ENCODE data around the gene SMCHD1.
A peak's percentile ranks its signal among the peaks of the same experiment; 100 is the strongest.
"Not testable (repeated sequence)": the region's sequence is repeated elsewhere in the genome, so short reads cannot be mapped to it uniquely, and the experiment has no call there.

SMCHD1 gene

DNA sequence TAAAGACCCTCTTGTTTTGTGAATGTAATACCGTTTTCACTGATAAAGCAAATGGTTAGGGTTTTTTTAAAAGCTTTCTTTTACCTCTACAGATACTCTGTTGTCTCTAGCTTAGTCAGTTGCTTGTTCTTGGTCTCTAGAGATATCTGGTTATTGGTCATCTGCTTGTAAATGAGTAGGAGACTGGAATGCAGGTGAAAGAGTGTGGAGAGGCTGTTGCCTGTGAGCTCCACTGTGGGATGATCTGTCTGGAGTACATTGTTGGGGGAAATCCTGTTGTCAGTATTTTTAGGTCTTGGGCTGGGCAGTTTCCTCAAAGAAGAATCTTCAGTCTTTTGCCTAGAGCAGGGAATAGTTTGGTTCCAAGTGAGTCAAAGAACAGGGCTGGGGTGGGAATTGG is 67.7 kb downstream of the SMCHD1 start:
- DNase-seq = no peak

DNA sequence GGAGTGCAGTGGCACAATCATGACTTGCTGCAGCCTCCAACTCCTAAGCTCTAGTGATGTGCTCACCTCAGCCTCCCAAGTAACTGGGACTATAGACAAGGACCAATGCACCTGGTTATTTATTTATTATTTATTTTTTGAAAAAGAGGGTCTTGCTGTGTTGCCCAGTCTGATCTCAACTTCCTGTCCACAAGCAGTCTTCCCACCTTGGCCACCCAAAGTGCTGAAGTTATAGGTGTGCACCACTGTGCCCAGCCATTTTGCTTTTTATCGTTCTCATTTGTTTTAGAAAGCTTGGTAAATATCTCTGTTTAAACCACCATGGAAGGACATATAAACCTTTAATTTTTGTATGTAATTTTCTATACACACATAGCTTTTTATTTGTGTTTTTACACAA is 74.2 kb downstream of the SMCHD1 start:
- DNase-seq = no peak

DNA sequence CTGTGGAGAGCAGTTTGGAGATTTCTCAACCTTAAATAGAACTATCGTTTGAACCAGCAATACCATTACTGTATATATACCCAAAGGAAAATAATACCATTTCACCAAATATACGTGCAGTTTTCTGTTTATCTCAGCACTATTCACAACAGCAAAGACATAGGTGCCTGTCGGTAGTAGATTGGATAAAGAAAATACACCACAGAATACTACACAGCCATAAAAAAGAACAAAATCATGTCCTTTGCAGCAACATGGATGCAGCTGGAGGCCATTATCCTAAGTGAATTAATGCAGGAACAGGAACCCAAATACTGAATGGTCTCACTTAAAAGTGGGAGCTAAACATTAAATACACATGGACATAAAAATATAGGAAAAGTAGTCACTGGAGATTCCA is 81.3 kb downstream of the SMCHD1 start:
- no peak for DNase-seq

DNA sequence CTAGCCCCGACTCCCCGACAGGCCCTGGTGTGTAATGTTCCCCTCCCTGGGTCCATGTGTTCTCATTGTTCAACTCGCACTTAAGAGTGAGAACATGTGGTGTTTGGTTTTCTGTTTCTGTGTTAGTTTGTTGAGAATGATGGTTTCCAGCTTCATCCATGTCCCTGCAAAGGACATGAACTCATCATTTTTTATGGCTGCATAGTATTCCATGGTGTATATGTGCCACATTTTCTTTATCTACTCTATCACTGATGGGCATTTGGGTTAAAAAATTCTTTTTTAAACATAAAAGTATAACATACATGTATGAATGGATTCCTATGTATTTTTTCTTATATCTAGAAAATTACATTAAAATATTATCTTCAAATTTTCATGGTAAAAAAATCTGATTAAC is 84.6 kb downstream of the SMCHD1 start:
- not testable (repeated sequence) for DNase-seq

DNA sequence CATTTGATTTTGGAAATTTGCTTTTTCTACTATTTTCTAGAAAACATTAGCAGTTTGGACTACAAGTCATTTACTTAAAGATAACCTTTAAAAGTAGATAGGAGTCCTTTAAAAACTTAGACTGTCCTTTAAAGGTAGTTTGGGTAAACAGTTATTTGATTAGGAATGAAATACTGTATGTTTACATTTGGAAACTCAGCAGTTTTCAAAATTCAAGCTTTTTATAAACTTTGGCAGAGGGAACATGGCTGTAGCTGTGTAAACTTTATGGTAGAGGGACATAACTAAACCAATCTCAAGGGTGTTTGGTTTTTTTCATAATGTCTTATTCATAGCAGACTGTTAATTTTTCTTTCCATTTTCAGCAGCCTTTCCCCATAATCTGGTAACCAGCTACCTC is 90.7 kb downstream of the SMCHD1 start:
- DNase-seq = no peak

DNA sequence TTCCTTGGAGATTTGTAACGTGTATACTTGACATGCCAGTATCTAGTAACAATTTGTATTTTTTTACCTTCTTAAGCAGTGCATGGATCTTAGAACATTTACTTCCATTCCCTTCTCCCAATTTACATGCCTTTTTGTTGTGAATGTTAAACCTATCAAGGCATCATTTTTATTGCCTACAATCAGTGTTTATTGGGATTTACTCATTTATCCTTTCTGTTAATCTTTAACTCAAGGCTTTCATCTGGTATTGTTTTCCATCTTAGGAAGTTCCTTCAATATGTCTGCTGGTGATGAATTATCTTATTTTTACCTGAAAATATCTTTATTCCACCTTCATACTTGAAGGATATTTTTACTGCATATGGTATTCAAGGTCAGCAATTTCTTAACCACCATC is 102.8 kb downstream of the SMCHD1 start:
- no peak for DNase-seq

DNA sequence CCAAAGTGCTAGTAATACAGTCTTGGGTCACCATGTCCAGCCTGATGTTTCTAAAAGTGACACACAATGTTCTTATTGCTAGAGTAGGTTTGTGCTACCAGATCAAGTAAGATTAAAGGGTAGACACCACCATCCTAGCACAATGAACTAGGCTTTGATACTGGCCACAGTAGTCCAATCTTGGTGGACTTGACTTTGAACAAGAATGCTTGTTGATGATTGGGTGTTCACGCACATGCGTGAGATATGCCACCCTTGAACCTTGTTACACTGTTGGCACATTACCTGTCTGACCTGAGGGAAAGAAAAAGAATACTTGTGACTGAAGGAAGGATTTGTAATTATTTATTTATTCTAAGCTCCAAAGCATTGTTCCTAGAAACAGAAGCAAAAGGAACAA is 119.1 kb downstream of the SMCHD1 start:
- no peak for DNase-seq

DNA sequence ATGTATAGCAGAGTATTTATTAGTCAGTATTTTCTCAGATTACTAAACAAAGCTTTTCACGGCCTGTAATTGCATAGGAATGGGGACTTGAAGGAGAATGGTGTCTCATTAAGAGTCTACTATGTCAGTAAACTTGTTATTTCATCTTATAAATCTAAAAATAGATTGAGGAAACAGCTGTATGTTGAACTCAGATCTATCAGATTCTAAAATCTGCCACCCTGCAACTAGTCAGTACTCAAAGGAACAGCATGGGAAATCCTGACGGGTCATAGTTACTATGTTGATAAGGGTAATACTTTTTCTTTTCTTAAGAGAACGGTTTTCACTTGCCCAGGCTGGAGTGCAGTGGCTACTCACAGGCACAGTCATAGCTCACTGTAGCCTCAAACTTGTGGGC is 121.1 kb downstream of the SMCHD1 start:
- no peak for DNase-seq

DNA sequence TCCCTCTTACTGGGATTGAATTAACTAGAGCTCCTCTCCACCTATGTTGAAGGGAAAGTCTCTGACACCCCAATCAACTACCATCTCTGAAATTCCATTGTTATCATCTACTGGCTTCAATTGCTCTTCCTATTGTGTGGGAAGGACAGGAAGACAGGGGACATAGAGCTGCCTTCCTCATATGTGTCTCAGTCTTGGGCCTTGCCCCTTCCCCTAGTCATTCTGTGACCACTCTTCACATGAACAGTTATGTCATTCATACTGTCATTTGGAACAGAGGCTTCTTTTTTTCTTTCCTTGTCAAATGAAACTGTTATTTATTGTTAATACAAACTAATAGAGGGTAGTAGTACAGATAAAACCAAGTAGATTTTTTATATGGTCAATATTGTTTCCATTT is 121.7 kb downstream of the SMCHD1 start:
- no peak for DNase-seq

DNA sequence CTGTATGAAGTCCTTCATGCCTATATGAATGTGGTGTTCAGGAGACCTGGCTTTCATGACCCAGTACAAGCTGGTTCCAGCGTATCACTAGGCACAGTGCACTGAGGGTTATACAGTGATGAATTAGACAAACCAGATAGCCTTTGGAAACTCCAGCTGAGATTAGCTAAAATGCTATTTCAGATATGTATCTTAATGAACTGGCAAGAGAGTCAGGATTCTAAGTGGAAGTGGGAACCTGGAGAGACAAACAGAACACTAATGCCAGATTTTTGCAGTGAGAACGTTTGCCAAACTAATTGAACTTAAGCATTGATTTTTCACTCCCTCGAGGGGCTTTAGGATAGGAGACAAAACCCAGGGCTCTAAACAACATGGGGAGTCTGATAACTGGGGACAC is 125.2 kb downstream of the SMCHD1 start:
- no peak for DNase-seq

DNA sequence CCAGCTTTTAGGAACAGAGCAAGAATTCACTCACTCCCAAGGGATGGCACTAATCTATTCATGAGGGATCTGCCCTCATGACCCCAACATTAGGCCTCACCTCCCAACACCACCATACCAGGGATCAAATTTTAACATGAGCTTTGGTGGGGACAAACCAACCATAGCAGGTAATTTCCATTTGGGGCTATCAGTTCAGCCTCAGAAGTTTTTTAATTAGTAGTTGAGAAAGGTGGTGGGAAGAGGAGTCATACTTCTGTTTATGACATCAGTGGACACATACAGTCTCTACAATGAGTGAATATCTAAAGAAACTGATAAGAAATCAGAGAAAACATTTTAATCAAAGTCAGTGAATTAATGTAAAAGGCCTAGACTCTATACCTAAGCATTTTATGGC is 131.7 kb downstream of the SMCHD1 start:
- DNase-seq = no peak

DNA sequence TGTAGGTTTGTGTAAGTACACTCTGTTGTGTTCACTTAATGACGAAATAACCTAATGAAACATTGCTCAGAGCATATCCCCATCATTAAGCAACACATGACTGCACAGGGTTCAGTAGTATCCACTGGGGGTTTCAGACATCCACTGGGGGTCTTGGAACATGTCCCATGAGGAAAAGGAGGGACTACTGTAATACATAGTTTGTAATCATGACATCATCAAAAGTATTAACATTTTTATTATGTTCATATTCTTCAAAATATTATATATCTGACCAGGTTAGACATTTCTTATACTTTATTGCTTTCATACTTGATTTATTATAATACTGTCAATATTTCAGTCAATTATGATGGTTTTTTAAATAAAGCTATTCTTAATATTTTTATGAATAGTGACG is 136.9 kb downstream of the SMCHD1 start:
- no peak for DNase-seq

DNA sequence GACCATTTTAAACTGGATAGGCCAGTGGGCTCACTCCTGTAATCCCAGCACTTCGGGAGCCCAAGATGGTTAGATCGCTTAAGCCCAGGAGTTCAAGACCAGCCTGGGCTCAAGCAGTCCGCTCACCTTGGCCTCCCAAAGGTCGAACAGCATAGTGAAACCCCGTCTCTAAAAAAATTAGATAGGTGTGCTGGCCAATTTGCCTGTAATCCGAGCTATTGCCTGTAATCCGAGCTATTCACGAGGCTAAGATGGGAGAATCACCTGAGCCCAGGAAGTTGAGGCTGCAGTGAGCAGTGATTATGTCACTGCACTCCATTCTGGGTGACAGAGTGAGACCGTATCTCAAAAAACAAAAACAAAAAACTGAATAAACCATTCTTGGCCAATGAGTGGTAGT is 138.6 kb downstream of the SMCHD1 start:
- DNase-seq = no peak

DNA sequence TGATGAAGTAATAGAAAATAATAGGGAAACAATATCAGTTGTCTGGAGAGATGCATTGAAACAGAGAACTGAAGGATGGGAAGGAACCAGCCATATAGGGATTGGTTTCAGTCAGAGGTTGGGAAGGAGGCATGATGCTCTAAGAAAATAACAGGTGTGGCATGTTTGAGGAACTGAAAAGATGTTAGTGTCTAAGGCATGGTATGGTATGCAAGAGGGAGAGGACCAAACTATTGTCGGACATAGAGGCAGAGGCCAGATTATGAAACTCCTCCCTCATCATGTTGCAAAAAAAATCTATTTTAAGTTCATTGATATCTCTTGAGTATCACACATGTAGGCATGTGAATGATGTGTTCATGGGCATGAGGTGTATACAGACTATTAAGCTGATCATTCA is 142.4 kb downstream of the SMCHD1 start:
- DNase-seq = no peak

DNA sequence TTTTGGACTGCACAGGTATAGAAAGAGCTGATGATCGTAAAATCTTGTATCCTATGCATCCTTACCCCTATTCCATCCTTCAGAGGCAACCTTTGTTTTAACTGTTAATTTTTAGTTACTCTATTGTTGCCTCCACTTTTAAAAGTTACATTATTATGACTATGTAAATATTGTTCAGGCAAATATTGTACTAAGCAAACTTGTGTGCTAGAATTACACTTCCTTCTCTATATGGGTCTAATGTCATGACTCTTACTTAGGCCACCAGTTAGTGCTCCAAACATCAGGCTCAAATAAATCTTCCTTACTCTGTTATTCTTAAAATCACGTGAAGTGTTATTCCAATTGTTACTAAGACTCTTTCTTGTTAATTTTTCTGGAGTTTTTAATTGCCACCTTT is 143.8 kb downstream of the SMCHD1 start:
- DNase-seq = no peak

DNA sequence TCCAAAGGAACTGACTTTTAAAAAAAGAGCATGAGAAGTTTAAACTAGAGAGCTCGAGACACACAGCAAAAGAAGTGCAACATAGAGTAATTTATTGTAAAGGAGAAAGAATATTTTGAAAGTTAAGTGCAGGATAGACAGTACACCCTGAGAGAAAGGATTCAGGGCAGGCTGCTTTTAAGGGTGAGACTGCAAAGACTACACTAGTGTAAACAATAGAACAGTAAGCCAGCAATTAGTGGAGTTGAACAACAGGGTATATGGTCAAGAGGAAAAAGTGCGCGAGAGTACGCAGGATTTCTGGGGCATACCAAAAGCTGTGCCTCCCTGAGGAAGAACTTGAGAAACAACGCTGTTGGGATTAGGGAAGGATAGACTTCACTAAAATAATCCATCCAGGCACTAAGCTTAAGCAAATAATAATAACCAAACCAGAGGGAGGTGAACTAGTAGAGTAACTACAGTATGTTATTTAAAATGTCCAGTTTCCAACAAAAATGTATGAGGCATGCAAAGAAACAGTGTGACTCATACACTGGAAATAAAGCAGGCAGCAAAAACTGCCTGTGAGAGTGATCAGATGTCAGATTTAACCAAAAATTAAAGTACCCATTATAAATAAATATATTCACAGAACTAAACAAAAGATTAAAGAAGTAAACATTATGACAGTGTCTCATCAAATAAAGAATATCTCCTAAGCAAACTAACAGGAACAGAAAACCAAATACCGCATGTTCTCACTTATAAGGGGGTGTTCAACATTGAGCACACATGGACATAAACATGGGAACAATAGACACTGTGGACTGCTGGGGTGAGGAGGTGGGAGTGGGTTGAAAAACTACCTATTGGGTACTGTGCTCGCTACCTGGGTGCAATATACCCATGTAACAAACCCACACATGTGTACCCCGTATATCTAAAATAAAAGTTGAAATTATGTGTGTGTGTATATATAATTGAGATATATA is 150.7 kb downstream of the SMCHD1 start:
- DNase-seq = peak; percentile 54

DNA sequence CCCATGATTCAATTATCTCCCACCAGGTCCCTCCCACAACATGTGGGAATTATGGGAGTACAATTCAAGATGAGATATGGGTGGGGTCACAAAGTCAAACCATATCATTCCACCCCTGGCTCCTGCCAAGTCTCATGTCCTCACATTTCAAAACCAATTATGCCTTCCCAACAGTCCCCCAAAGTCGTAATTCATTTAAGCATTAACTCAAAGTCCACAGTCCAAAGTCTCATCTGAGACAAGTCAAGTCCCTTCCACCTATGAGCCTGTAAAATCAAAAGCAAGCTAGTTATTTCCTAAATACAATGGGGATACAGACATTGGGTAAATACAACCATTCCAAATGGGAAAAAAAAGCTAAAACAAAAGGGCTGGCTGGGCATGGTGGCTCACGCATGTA is 153.1 kb downstream of the SMCHD1 start:
- not testable (repeated sequence) for DNase-seq

DNA sequence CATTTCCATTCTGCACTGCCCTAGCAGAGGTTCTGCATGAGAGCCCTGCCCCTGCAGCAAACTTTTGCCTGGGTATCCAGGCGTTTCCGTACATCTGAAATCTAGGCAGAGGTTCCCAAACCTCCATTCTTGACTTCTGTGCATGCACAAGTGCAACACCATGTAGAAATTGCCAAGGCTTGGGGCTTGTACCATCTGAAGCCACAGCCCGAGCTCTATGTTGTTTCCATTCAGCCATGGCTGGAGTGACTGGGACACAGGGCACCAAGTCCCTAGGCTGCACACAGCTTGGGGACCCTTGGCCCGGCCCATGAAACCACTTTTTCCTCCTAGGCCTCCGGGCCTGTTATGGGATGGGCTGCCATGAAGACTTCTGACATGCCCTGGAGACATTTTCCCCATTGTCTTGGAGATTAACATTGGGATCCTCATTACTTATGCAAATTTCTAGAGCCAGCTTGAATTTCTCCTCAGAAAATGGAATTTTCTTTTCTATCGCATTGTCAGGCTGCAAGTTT is 154.2 kb downstream of the SMCHD1 start:
- not testable (repeated sequence) for DNase-seq

DNA sequence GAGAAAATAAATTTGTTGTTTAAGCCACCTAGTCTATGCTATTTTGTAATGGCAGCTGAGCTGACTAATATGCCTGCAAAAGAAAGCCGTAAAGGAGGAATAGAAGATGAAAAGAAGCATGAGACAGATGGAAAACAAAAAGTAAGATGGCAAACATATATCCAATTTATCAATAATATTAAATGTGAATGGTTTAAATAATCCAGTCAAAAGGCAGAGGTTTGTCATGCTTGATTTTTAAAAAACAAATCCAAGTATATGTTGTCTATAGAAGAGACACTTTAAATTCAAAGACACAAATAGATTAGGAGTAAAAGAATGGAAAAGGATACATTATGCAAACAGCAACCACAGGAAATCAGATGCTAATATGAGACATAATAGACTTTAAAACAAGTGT is 155.9 kb downstream of the SMCHD1 start:
- DNase-seq = no peak

DNA sequence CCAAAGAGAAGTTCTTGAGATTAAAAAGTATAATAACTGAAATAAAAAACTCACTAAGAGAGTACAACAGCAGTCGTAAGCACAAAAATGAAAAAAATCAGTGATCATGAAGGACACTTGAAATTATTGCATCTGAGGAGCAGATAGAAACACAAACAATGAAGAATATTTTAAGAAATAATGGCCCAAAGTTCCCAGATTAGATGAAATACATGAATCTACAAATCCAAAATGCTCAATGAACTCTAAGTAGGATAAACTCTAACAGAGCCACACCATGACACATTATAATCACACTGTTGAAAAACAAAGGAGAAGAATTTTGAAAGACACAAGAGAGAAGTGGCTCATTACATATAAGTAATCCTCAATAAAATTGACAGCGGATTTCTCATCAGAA is 159.4 kb downstream of the SMCHD1 start:
- DNase-seq = no peak

DNA sequence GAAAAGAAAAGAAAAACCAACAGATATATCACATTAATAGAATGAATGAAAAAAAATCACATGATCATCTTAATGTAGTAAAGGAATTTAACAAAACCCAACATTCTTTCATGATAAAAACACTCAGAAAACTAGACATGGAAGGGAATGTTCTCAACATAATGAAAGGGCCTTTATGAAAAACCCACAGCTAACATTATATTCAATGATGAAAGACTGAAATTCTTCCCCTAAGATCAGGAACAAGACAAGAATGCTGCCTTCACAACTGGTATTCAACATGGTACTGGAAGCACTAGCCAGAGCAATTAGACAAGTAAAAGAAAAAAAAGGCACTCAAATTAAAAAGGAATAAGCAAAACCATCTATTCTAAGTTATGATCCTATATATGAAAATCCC is 162.8 kb downstream of the SMCHD1 start:
- no peak for DNase-seq

DNA sequence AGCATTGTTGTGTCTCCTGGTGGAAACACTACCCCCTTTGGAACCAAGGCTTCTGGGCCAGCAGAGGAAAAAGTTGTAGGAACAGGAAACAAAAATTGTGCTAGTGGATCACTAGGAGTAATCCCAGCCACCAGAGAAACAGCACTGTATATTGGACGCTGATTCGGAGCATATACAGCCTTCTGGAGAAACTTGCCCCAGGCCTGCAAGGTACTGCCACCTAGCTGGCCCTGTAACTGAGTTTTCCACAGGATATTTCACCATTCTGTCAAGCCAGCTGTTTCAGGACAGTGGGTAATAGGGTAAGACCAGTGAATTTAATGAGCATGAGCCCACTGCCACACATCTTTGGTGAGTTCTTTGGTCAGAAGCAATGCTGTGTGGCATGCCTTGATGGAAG is 166.2 kb downstream of the SMCHD1 start:
- no peak for DNase-seq

DNA sequence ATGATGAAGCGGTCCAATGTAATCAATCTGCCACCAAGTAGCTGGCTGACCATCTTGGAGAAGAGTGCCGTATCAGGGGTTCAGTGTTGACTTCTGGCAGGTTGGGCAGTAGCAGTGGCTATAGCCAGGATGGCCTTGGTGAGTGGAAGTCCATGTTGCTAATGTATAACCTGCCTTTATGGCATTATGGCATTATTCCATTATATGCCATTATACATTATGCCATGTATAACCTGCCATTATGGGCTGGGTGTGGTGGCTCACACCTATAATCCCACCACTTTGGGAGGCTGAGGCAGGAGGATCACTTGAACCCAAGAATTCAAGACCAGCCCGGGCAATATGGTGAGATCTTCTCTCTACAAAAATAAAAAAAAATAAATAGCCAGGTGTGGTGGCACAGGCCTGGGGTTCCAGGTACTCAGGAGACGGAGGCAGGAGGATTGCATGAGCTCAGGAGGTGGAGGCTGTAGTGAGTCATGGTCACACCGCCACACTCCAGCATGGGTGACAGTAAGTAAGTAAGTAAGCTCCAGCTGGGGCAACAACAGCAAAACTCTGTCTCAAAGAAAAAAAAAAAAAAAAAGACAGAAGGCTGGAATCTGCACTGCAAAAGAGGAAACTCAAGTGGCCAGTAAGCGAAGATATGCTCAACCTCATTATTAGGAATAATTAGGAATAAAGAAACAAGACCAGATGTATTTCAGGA is 166.8 kb downstream of the SMCHD1 start:
- no peak for DNase-seq

DNA sequence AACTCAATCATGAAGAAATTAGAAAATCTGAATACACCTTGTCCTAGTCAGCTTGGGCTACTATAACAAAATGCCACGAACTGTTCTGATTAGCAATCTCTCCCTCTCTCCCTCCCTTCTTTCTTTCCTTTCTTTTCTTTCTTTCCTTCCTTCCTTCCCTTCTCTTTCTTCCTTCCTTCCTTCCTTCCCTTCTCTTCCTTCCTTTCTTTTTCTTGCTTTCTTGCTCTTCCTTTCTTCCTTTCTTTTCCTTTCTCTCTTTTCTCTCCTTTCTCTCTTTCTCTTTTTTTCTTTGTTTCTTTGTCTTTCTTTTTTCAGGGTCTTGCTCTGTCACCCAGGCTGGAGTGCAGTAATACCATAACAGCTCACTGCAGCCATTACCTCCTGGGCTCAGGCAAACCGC is 167.7 kb downstream of the SMCHD1 start:
- DNase-seq = no peak

All from fibroblast of skin of right quadriceps (primary cell).